Hepatocyte (in vitro differentiated cells): ENCODE data around the gene FILIP1. TPM values are rescaled to one million over a fixed set of nuclear protein-coding genes. Genes with fewer than 3 reads are reported as not detected.

Experiments used
- DNase-seq: peaks from one replicate; pipeline ENCODE4 v3.0.0-alpha.2; 2016; ENCODE audit warnings: low spot score
- H2AFZ ChIP-seq: fragments of 200-600 bp; sonication (generic); 2 replicates; pipeline ENCODE4 v1.6.0; 2016; ENCODE audit warnings: antibody characterized with exemption, mild to moderate bottlenecking
- H3K27ac ChIP-seq: fragments of 200-600 bp; sonication (generic); 2 replicates; pipeline ENCODE4 v1.5.1; 2016; ENCODE audit warnings: mild to moderate bottlenecking
- H3K27me3 ChIP-seq: fragments of 200-600 bp; sonication (generic); 2 replicates; pipeline ENCODE4 v1.6.1; 2016
- H3K36me3 ChIP-seq: fragments of 200-600 bp; sonication (generic); replicated peaks from 2 replicates; pipeline ENCODE4 v1.5.1; 2016; ENCODE audit warnings: low read depth; ENCODE audit not compliant: insufficient read depth
- H3K4me1 ChIP-seq: fragments of 200-600 bp; sonication (generic); 2 replicates; pipeline ENCODE4 v1.5.1; 2016; ENCODE audit warnings: mild to moderate bottlenecking, moderate library complexity; ENCODE audit not compliant: insufficient read depth
- H3K4me2 ChIP-seq: fragments of 200-600 bp; sonication (generic); 2 replicates; pipeline ENCODE4 v1.6.0; 2016
- H3K4me3 ChIP-seq: fragments of 200-600 bp; sonication (generic); 2 replicates; pipeline ENCODE4 v1.5.1; 2016; ENCODE audit warnings: mild to moderate bottlenecking
- H3K79me2 ChIP-seq: fragments of 200-600 bp; sonication (generic); 2 replicates; pipeline ENCODE4 v1.6.0; 2017; ENCODE audit warnings: mild to moderate bottlenecking
- H3K9me2 ChIP-seq: fragments of 200-600 bp; sonication (generic); replicated peaks from 2 replicates; pipeline ENCODE4 v1.6.0; 2017; ENCODE audit warnings: mild to moderate bottlenecking; ENCODE audit not compliant: insufficient read depth
- H3K9me3 ChIP-seq: fragments of 200-600 bp; sonication (generic); 2 replicates; pipeline ENCODE4 v1.5.1; 2016; ENCODE audit warnings: low read depth, mild to moderate bottlenecking
- H4K20me1 ChIP-seq: fragments of 200-600 bp; sonication (generic); 2 replicates; pipeline ENCODE4 v1.6.0; 2016; ENCODE audit warnings: mild to moderate bottlenecking; ENCODE audit not compliant: insufficient read depth, poor library complexity, severe bottlenecking
- EZH2 ChIP-seq: fragments of 200-600 bp; sonication (generic); IDR thresholded peaks from 2 replicates; pipeline ENCODE4 v1.6.1; 2016; ENCODE audit warnings: antibody characterized with exemption, mild to moderate bottlenecking, borderline replicate concordance
- EZH2phosphoT487 ChIP-seq: fragments of 200-600 bp; sonication (generic); IDR thresholded peaks from one replicate; pipeline ENCODE4 v1.6.1; 2018; ENCODE audit warnings: antibody characterized with exemption, mild to moderate bottlenecking, low read depth, moderate library complexity; ENCODE audit not compliant: unreplicated experiment, severe bottlenecking
- WGBS: methylation state at CpG from one replicate; pipeline ENCODE4 v1.1.6; 2016; ENCODE audit warnings: low lambda C conversion rate; ENCODE audit errors: missing lambda C conversion rate; 5-methylcytosine and 5-hydroxymethylcytosine counted together
- polyA plus RNA-seq: library from polyadenylated mRNA; unstranded; fragments of >200 nt; fragmentation: Nextera tagmentation; extraction: Ambion mirVana; gene quantifications from 2 replicates; pipeline ENCODE4 v1.2.1, GENCODE V29; 2016
- total RNA-seq: library from RNA; depleted of rRNA; stranded (reverse); fragments of >200 nt; gene quantifications from 2 replicates; pipeline ENCODE4 v1.2.3, GENCODE V29; 2014
- TF ChIP-seq, protein P1 (sequence below): fragments of 200-600 bp; sonication (generic); IDR thresholded peaks from 2 replicates; pipeline ENCODE4 v1.5.1; 2016; ENCODE audit warnings: antibody characterized with exemption, mild to moderate bottlenecking; ENCODE audit not compliant: poor library complexity

FILIP1 gene
- total and polyA plus RNA-seq, 2 experiments from 2014 or later: 4.1 to 6.0 TPM

DNA sequence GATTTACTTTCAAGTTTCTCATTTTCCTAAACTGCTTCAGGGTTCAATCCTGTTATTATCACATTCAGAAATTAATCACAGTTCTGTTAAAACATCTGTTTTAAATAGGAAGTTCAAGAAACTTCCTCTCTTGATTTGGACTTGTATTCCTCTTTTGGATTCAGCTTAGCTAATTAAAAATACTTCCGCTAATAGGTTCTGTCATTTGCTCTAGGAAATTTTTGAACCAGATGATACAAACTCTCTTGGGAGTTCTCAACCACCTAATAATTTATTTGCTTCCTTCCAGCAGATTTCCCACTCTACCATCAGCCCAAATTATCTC is 193.1 kb downstream of the FILIP1 start:
- DNase-seq: no peak
- Histone ChIP-seq H2AFZ (no peak overlapping the region), H3K9me2 (no peaks in the 10 kb centered on the region), H3K9me3 (no peaks in the 10 kb centered on the region), H4K20me1 (no peaks in the 10 kb centered on the region), H3K79me2 (no peaks in the 10 kb centered on the region), H3K36me3 (no peaks in the 10 kb centered on the region), H3K4me2 (no peak overlapping the region), H3K27me3 (no peaks in the 10 kb centered on the region), H3K4me1 (no peaks in the 10 kb centered on the region), H3K27ac (no peak overlapping the region), H3K4me3 (no peak overlapping the region)
- WGBS: 88% methylated on average over 1 of the region's 1 CpG
- TF ChIP-seq EZH2 (no peak), EZH2phosphoT487 (no peak)
- TF ChIP-seq, protein P1, sequence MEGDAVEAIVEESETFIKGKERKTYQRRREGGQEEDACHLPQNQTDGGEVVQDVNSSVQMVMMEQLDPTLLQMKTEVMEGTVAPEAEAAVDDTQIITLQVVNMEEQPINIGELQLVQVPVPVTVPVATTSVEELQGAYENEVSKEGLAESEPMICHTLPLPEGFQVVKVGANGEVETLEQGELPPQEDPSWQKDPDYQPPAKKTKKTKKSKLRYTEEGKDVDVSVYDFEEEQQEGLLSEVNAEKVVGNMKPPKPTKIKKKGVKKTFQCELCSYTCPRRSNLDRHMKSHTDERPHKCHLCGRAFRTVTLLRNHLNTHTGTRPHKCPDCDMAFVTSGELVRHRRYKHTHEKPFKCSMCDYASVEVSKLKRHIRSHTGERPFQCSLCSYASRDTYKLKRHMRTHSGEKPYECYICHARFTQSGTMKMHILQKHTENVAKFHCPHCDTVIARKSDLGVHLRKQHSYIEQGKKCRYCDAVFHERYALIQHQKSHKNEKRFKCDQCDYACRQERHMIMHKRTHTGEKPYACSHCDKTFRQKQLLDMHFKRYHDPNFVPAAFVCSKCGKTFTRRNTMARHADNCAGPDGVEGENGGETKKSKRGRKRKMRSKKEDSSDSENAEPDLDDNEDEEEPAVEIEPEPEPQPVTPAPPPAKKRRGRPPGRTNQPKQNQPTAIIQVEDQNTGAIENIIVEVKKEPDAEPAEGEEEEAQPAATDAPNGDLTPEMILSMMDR: no peak

DNA sequence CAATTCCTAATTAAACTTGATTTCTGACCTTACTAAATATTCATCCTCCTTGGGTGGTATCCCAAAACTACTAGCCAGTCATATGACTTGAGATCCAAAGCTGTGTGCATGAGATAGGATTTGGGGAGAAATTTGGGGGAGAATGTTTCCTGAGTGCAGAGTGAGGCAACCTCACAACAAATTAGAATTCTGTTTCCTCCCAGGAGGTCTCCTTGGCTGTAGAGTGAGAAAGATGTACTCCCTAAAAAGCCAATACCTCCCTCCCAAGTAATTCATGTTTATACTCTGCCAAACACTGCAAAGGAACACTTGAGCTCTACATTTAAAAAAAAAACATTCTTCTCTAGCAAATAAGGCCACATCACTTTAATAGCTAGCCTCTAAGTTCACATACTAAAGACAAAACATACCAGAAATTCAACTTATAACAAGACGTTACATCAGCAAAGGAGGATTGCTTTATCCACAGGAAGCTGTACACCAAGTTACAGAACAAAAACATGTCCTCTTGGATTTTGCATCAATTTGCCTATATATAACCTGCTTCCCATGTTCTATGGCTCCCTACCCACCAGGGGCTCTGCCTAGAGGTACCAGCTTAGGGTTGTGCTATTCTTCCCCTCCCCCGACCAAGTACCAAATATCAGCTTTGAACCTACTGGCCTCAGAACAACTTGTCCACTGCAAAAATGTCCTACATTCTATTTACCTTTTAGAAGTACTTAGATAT is 193.6 kb downstream of the FILIP1 start:
- WGBS: 79% methylated on average over 2 of the region's 2 CpGs

DNA sequence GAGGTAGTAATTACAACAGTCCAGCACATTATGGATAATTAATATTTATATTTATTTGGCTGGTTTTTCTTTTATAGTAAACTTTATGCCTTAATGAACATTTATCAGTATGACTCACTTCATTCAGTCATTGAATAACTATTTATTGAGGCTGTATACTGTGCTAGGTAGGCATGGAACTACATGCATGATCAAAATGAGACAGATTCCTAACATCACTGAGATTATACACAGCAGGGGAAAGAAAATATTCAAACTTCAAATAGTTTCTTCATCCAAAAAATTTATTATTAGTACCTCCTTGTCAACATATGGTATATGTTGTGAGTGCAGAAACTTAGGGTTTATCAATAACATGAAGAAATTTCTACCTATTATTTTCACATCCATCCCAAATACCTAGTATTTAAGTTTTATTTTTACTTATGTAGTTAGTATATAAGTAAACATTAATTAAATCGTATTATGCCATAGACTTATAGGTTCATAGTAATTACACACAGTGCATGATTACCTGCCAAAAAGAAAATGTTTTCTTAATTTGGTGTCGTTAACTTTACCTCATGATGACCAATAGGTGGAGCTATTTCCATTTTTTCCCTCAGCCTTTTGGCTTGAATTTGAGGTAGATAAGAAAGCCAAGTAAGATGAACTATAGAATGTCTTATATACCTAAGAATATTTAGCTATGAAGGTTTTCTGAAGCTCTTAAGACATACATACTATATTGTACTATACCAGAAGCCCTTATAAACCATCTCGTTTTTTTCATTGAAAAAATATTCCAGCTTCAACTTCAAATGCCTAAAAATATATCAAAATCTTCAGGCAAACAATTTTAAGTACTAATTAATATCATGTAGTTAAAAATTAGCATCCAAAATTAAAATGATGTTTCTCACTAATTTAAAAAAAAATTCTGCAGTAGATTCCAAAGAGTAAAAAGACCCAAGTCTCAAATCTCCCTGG is 196.5 kb downstream of the FILIP1 start:
- H4K20me1 ChIP-seq: no peaks in the 10 kb centered on the region
- H3K79me2 ChIP-seq: no peaks in the 10 kb centered on the region
- H2AFZ ChIP-seq: no peak overlapping the region
- H3K4me2 ChIP-seq: no peak overlapping the region
- TF ChIP-seq EZH2 (no peak), EZH2phosphoT487 (no peak)
- TF ChIP-seq, protein P1: peak; percentile 86
- no peaks in the 10 kb centered on the region for H3K27me3 ChIP-seq
- no peaks in the 10 kb centered on the region for H3K4me1 ChIP-seq
- WGBS: 0% methylated on average over 3 of the region's 3 CpGs
- H3K9me3 ChIP-seq: no peaks in the 10 kb centered on the region
- no peaks in the 10 kb centered on the region for H3K36me3 ChIP-seq
- H3K4me3 ChIP-seq: no peak overlapping the region
- no peak overlapping the region for H3K27ac ChIP-seq
- no peaks in the 10 kb centered on the region for H3K9me2 ChIP-seq
- DNase-seq: peak; percentile 73

More for the DNA sequence above, 193.6 kb downstream of the FILIP1 start:
- H4K20me1 ChIP-seq: no peaks in the 10 kb centered on the region
- no peaks in the 10 kb centered on the region for H3K36me3 ChIP-seq
- no peaks in the 10 kb centered on the region for H3K9me3 ChIP-seq
- no peak overlapping the region for H2AFZ ChIP-seq
- no peak overlapping the region for H3K4me2 ChIP-seq
- H3K27me3 ChIP-seq: no peaks in the 10 kb centered on the region
- H3K79me2 ChIP-seq: no peaks in the 10 kb centered on the region
- TF ChIP-seq, protein P1: no peak
- TF ChIP-seq EZH2phosphoT487 (no peak), EZH2 (no peak)
- H3K9me2 ChIP-seq: no peaks in the 10 kb centered on the region
- no peak for DNase-seq
- H3K27ac ChIP-seq: no peak overlapping the region
- no peak overlapping the region for H3K4me3 ChIP-seq
- no peaks in the 10 kb centered on the region for H3K4me1 ChIP-seq
